ENCODE data around the gene AWAT2.

AWAT2 gene

GRCh38 chrX:70049925-70050324, at the start of gene AWAT2:
Gene AWAT2, minus strand, starts transcription at chrX:70049938. Its CDS starts 6 bp downstream, at chrX:70049932.
- DNase-seq (ENCODE audit: low read depth in 2 of 2) = no peak

GRCh38 chrX:70096052-70096451, 46.3 kb upstream of the AWAT2 start:
- no peak for DNase-seq (ENCODE audit: low read depth in 2 of 2)

- no peak for DNase-seq (ENCODE audit: low read depth in 2 of 2)
These were observed 42.5 kb upstream of the AWAT2 start for GRCh38 chrX:70092247-70092646.

GRCh38 chrX:70089604-70090297, 40.0 kb upstream of the AWAT2 start:
- peak; percentile 7 to 11 for DNase-seq (ENCODE audit: low read depth in 2 of 2)

GRCh38 chrX:70088751-70089150, 39.0 kb upstream of the AWAT2 start:
- DNase-seq (ENCODE audit: low read depth in 2 of 2) = no peak

GRCh38 chrX:70087857-70088630, 38.3 kb upstream of the AWAT2 start:
- peak; percentile 9 to 13 for DNase-seq (ENCODE audit: low read depth in 2 of 2)

- DNase-seq (ENCODE audit: low read depth in 2 of 2) = no peak
These were observed 35.0 kb upstream of the AWAT2 start for GRCh38 chrX:70084592-70085240.

GRCh38 chrX:70082723-70083122, 33.0 kb upstream of the AWAT2 start:
- no peak for DNase-seq (ENCODE audit: low read depth in 2 of 2)

- DNase-seq (ENCODE audit: low read depth in 2 of 2) = no peak
These were observed 30.1 kb upstream of the AWAT2 start for GRCh38 chrX:70079870-70080269.

- DNase-seq (ENCODE audit: low read depth in 2 of 2) = no peak
These were observed 29.6 kb upstream of the AWAT2 start for GRCh38 chrX:70079297-70079696.

GRCh38 chrX:70066646-70067045, 16.9 kb upstream of the AWAT2 start:
- no peak for DNase-seq (ENCODE audit: low read depth in 2 of 2)

GRCh38 chrX:70062961-70063550, 13.3 kb upstream of the AWAT2 start:
- DNase-seq (ENCODE audit: low read depth in 2 of 2) = no peak

GRCh38 chrX:70062076-70062475, 12.3 kb upstream of the AWAT2 start, which contains the start of gene OTUD6A:
Gene OTUD6A, plus strand, starts transcription at chrX:70062457. Its CDS starts 68 bp downstream, at chrX:70062525.
- DNase-seq (ENCODE audit: low read depth in 2 of 2) = no peak

GRCh38 chrX:70054391-70054790, 4.7 kb upstream of the AWAT2 start:
- no peak for DNase-seq (ENCODE audit: low read depth in 2 of 2)

GRCh38 chrX:70052895-70053615, 3.3 kb upstream of the AWAT2 start:
- DNase-seq (ENCODE audit: low read depth in 2 of 2) = no peak

GRCh38 chrX:70049406-70049805, 332 bp downstream of the AWAT2 start:
- DNase-seq (ENCODE audit: low read depth in 2 of 2) = no peak

- peak; percentile 43 to 48 for DNase-seq (ENCODE audit: low read depth in 2 of 2)
These were observed 2.8 kb downstream of the AWAT2 start for GRCh38 chrX:70046978-70047377.

GRCh38 chrX:70044541-70045245, 5.0 kb downstream of the AWAT2 start:
- DNase-seq (ENCODE audit: low read depth in 2 of 2) = no peak

- no peak for DNase-seq (ENCODE audit: low read depth in 2 of 2)
These were observed 6.1 kb downstream of the AWAT2 start for GRCh38 chrX:70043685-70044084.

- no peak for DNase-seq (ENCODE audit: low read depth in 2 of 2)
These were observed 7.1 kb downstream of the AWAT2 start for GRCh38 chrX:70042399-70043371.
